DMS153 treated with DMSO at 0.1 percent for 48 hours (cell line): Measurements from ENCODE around the gene EPHB4.
"Not testable (repeated sequence)": the region's sequence is repeated elsewhere in the genome, so short reads cannot be mapped to it uniquely, and the experiment has no call there.

ENCODE experiments used
- DNase-seq: peaks from one replicate; lab custom pipeline; 2025; ENCODE audit not compliant: unreplicated experiment; lab: John Stamatoyannopoulos, UW

The EPHB4 gene

GRCh38 chr7:100822236-100823139, 4.8 kb downstream of the EPHB4 start:
- no peak for DNase-seq

GRCh38 chr7:100819586-100819985, 7.7 kb downstream of the EPHB4 start:
- no peak for DNase-seq

DNA sequence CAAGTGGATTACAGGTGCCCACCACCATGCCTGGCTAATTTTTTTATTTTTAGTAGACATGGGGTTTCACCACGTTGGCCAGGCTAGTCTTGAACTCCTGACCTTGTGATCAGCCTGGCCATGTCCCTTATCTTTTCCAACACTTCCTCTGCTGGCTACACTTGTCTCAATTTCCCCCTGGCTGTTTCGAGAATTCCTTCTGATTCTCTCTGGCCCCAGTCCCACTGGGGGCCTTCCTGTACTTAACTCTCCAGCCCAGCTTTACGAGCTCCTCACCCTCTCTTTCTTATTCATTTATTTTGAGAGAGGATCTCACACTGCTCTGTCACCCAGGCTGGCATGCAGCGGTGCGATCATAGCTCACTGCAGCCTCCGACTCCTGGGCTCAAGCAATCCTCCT, 8.5 kb downstream of the EPHB4 start:
- DNase-seq = no peak

GRCh38 chr7:100818366-100818765, 9.0 kb downstream of the EPHB4 start:
- DNase-seq = no peak

DNA sequence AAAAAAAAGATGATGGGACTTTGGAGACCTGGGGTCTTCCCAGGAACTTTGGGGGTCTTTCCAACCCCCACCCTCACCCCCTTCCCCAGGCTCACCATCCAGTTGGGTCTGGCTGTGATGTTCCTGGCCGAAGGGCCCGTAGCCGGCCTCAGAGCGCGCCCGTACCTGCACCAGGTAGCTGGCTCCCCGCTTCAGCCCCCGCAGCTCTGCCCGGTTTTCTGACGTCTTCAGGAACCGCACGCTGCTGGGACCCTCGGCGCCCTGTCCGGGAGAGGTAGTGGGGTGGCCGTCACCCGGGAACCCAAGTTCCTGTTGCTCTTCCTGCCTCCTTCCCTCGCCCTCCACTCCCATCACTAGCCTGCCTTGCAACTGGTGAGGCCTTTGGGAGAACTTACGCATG, 10.2 kb downstream of the EPHB4 start:
- no peak for DNase-seq

DNA sequence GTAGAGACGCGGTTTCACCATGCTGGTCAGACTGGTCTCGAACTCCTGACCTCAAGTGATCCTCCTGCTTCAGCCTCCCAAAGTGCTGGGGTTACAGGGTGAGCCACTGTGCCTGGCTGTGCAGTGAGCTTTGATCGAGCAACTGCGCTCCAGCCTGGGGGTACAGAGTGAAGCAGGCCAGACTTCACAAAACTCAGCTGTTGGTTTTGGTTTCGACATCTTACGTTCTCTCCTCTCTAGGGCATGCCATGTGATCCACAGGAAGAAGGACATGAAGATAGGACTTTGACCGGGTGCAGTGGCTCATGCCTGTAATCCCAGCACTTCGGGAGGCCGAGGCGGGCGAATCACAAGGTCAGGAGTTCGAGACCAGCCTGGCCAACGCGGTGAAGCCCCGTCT, 10.8 kb downstream of the EPHB4 start:
- not testable (repeated sequence) for DNase-seq

- DNase-seq = no peak
These were observed 14.6 kb downstream of the EPHB4 start for GRCh38 chr7:100812729-100813128.

DNA sequence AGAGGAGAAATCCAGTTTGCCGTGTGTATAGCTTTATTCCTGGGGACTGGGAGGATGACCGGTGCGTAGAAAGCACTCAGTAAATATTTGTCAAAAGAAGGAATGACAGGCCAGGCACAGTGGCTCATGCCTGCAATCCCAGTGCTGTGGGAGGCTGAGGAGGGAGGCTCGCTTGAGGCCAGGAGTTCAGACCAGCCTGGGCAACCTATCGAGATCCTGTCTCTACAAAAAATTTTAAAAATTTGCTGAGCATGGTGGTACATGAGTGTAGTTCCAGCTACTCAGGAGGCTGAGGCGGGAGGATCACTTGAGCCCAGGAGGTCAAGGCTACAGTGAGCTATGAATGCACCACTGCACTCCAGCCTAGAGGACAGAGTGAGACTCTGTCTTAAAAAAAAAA, 15.8 kb downstream of the EPHB4 start:
- DNase-seq = no peak

DNA sequence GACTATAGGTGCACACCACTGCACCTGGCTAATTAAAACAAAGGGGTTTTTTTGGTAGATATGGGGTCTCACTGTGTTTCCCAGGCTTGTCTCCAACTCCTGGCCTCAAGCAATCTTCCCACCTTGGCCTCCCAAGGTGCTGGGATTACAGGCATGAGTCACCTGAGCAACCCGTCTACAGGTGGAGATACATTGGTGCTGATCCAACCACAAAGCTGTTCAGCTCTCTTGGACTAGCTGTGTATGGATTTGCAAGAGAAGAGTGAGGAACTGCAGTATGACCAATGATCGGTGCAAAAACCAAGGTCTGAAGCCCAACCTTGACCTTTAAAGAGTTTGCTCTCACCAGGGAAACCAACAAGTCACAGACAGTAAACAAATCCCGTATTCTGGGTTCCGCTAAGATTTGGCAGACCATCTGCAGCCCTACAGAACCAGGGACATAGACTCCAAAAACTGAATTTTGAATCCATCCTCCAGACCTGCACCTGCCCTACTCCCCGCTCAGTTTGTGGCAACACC, 18.9 kb downstream of the EPHB4 start:
- no peak for DNase-seq

GRCh38 chr7:100806883-100807282, 20.4 kb downstream of the EPHB4 start:
- DNase-seq = not testable (repeated sequence)

DNA sequence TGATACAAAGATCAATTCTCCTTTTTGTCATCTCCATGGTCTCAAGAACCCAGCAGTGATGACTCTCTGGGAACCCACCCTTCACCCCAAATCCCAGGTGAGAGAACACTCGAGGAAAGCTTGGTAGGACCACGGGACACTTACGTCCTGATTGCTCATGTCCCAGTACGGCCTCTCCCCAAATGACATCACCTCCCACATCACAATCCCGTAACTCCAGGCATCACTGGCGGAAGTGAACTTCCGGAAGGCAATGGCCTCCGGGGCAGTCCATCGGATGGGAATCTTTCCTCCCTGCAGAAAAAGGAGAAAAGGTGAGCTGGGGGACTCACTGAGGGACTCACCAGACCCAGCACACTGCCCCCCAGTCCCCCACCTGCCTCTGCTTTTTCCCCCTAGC, 21.0 kb downstream of the EPHB4 start:
- DNase-seq = no peak

DNA sequence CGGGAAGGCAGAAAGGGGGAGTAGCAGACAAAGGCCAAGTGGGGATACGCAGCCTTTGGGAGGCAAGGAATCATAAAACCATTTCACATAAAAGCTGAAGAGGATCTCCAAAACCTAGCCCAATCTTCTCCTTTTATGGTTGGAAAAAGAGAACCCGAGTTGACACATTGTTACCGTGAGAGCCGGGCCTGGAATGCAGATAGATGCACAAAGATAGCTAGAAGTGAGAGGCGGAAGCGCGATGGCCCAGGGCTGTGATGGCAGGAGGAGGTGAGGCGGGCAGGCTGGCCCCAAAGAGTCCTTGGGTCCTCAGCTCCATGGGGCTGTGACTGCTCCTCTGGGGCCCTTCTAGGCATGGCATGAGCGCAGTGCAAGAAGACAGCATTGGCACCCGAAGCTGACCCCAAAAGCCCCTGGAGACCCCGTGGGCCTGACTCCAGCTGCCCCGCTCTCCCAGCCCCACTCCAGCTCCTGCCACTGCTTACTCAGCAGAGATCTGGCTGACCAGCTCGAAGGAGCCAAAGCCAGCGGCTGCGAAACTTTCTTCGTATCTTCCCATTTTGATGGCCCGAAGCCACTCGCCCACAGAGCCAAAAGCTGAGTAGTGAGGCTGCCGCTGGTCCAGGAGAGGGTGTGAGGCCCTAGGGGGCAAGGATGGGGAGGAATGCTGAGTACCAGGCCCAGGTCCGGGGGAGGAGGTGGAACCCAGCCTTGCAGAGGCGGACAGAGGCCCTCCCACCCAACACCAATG, 22.5 kb downstream of the EPHB4 start:
- DNase-seq = no peak

- DNase-seq = peak; percentile 80
These were observed 23.7 kb downstream of the EPHB4 start for GRCh38 chr7:100803398-100804161.

GRCh38 chr7:100802951-100803350, 24.4 kb downstream of the EPHB4 start:
- no peak for DNase-seq

- peak; percentile 17 for DNase-seq
These were observed 25.3 kb downstream of the EPHB4 start for GRCh38 chr7:100801833-100802568.

DNA sequence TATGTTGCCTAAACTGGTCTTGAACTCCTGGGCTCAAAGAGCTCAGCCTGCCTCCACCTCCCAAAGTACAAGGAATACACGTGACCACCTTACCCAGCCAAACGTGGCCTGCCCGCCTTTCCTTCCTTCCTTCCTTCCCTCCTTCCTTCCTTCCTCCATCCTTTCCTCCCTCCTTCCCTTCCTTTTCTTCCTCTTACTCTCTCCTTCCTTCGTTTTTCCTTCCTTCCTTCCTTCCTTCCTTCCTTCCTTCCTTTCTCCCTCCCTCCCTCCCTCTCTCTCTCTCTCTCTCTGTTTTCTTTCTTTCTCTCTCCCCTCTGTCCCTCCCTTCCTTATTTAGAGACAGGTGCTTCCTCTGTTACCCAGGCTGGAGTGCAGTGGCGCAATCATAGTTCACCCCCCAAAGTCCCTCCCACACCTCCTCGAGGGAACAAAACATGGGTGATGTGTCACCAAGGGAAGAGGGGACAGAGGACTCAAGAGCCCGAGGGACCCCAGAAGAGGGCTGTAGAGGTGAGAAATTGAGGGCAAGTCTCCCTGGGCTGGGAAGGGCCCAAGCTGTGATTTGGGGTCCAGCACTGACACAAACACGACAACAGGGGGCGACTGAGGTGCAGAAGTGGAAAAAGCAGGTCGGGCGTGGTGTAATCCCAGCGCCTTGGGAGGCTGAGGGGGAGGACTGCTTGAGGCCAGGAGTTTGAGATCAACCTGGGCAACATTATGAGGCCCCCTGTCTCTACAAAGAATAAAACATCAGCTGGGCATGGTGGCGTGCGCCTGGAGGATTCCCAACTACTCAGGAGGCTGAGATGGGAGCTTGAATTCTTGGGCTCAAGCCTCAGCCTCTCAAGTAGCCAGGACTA, 28.1 kb downstream of the EPHB4 start:
- DNase-seq = peak; percentile 16

DNA sequence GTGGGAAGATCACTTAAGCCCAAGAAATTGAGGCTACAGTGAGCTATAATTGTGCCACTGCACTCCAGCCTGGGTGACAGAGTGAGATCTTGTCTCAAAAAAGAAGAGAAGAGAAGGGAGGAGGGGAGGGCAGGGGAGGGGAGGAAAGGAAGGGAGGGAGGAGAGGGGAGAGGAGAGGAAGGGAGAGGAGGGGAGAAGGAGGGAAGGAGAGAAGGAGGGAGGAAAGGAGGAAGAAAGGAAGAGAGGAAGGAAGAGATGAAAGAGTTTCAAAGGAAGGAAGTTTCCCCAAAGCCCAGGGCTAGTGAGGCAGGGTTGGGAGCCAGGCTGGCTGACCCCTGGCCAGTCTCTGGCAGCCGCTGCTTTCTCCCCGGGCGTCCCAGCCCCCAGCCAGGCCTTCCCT, 32.6 kb downstream of the EPHB4 start:
- no peak for DNase-seq

GRCh38 chr7:100793806-100794660, 33.3 kb downstream of the EPHB4 start:
- DNase-seq = no peak
